Uterus (tissue), 4 donors: ENCODE measurements around the gene SFSWAP. TPM values are rescaled to one million over a fixed set of nuclear protein-coding genes. Genes with fewer than 3 reads are reported as not detected.

Experiments
- DNase-seq, 2 donors: peaks; one replicate each; pipeline ENCODE4 v3.0.0-alpha.2; 2019 to 2020
- H3K27ac ChIP-seq, 2 donors: fragments of 200-600 bp; sonication (generic); 1 replicate in 1 of 2; 2 replicates in 1 of 2; pipeline ENCODE4 v1.5.1; 2016 to 2018
- H3K27me3 ChIP-seq, 2 donors: fragments of 200-600 bp; sonication (generic); one replicate each; pipeline ENCODE4 v1.5.1; 2018 to 2019; ENCODE audit warnings: control low read depth in 1 of 2
- H3K36me3 ChIP-seq, 2 donors: fragments of 200-600 bp; sonication (generic); one replicate each; pipeline ENCODE4 v1.5.1; 2019; ENCODE audit warnings: control low read depth in 1 of 2
- H3K4me1 ChIP-seq, 2 donors: fragments of 200-600 bp; sonication (generic); one replicate each; pipeline ENCODE4 v1.5.1; 2018 to 2019; ENCODE audit warnings: control low read depth in 1 of 2
- H3K4me3 ChIP-seq, 2 donors: fragments of 200-600 bp; sonication (generic); 1 replicate in 1 of 2; 2 replicates in 1 of 2; pipeline ENCODE4 v1.5.1; 2018 to 2019; ENCODE audit warnings: mild to moderate bottlenecking in 1 of 2
- H3K9me3 ChIP-seq, 2 donors: fragments of 200-600 bp; sonication (generic); one replicate each; pipeline ENCODE4 v1.5.1; 2019; ENCODE audit warnings: control low read depth in 1 of 2
- POLR2A ChIP-seq, 2 donors: fragments of 450-650 bp; IDR thresholded peaks; one replicate each; pipeline ENCODE4 v1.6.1; 2016; ENCODE audit warnings: antibody characterized with exemption in 2 of 2, mild to moderate bottlenecking in 1 of 2, moderate library complexity in 1 of 2
- intact Hi-C: fragments of 100-400 bp; cut with DNase I; formaldehyde crosslinking; loops from one replicate; pipeline ENCODE4 v1.15.1; 2023; ENCODE audit warnings: low total_unique reads
- total RNA-seq, 4 donors: library from RNA; depleted of rRNA in 3 of 4; stranded (reverse); fragments of >200 nt in 3 of 4; gene quantifications; one replicate each; pipeline versions ENCODE4 v1.1.0 to v1.2.4, GENCODE V29; 2014 to 2023
- TF ChIP-seq, protein P1 (sequence below), 4 experiments: fragments of 200-600 bp in 2 of 4; fragments of 450-650 bp in 2 of 4; sonication (generic) in 2 of 4; IDR thresholded peaks; one replicate each; pipeline ENCODE4 v1.5.1; 2016 to 2019; ENCODE audit warnings: antibody characterized with exemption in 4 of 4, mild to moderate bottlenecking in 2 of 4, moderate library complexity in 1 of 4
- donor health status: DM: yes; HTN: yes; CAD: no.

SFSWAP gene
- total RNA-seq, 4 donors from 2014 or later: 25.3 to 78.1 (median 55.2) TPM

DNA sequence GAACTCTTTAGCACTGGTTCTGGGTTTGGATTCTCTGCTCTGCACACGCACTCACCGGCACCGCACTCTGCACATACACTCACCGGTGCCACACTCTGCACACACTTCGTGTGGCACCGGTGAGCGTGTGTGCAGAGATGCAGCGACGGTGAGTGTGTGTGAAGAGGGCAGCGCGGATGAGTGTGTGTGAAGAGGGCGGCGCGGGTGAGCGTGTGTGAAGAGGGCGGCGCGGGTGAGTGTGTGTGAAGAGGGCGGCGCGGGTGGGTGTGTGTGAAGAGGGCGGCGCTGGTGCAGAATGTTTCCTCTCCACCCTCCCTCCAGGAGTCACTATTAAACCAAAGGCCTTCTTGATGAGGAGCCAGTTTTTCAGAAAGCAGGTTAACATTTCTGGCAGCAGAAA lies 68.1 kb downstream of the SFSWAP start:
- no peaks in the 10 kb centered on the region for H3K27me3 ChIP-seq
- H3K9me3 ChIP-seq: no peaks in the 10 kb centered on the region
- no peak overlapping the region for H3K27ac ChIP-seq
- TF ChIP-seq, protein P1, sequence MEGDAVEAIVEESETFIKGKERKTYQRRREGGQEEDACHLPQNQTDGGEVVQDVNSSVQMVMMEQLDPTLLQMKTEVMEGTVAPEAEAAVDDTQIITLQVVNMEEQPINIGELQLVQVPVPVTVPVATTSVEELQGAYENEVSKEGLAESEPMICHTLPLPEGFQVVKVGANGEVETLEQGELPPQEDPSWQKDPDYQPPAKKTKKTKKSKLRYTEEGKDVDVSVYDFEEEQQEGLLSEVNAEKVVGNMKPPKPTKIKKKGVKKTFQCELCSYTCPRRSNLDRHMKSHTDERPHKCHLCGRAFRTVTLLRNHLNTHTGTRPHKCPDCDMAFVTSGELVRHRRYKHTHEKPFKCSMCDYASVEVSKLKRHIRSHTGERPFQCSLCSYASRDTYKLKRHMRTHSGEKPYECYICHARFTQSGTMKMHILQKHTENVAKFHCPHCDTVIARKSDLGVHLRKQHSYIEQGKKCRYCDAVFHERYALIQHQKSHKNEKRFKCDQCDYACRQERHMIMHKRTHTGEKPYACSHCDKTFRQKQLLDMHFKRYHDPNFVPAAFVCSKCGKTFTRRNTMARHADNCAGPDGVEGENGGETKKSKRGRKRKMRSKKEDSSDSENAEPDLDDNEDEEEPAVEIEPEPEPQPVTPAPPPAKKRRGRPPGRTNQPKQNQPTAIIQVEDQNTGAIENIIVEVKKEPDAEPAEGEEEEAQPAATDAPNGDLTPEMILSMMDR (IDR thresholded peaks at IDR 0.05): no peak
- TF ChIP-seq POLR2A (IDR thresholded peaks at IDR 0.05): no peak
- DNase-seq: no peak
- no peaks in the 10 kb centered on the region for H3K36me3 ChIP-seq
- intact Hi-C loops: no loop called here
- no peak overlapping the region for H3K4me3 ChIP-seq
- H3K4me1 ChIP-seq: no peaks in the 10 kb centered on the region

DNA sequence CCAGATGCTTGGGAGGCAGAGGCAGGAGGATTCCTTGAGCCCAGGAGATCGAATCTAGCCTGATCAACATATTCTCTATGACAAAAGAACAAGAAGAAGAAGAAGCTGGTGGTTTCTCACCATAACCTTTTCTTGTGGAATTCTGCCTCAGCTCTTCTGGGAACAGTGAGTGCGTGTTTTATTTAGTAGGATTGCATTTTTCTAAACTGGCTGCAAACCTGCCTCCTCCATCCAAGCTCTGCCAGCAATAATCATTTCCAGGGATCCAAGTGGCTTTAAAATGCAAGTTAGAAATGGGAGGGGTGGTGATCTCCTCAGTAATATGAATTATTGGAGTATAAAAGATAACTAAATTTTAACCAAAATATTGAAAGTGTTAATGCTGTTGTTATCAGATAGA lies 71.2 kb downstream of the SFSWAP start:
- H3K36me3 ChIP-seq: no peaks in the 10 kb centered on the region

DNA sequence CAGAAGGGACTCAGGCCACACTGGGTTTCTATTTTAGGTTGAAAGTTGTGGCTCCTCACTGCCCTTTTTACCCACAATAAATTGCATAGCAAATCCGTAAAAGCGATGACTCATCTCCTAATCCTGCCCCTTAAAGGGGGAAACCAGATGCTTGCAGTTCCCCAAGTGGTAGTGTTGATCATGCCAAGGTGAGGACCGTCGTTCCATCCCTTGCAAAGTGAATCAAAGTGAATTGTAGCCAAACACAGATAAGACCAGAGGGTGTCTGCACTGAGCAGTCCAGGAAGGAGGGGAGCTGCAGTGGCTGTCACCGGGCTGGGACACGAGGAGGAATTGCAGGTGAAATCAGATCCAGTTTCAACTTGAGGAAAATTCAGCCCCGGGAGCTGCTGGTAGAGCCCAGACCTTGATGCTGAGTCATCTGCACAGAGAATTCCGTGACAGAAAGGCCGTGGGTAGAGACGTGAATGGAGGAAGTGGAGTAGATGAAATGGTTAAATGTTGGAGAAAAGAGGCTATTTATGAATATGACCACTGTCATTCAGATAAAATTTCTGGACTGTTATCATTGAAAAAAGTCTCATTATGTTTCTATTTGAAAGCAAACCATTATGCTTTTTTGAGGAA lies 73.1 kb downstream of the SFSWAP start:
- Histone ChIP-seq H3K27me3 (no peaks in the 10 kb centered on the region), H3K4me3 (no peak overlapping the region), H3K9me3 (no peaks in the 10 kb centered on the region), H3K27ac (no peak overlapping the region), H3K36me3 (no peaks in the 10 kb centered on the region), H3K4me1 (no peaks in the 10 kb centered on the region)
- intact Hi-C loops: no loop called here
- no peak for DNase-seq
- TF ChIP-seq POLR2A (IDR thresholded peaks at IDR 0.05): no peak
- TF ChIP-seq, protein P1 (IDR thresholded peaks at IDR 0.05): no peak

More for the DNA sequence above, 71.2 kb downstream of the SFSWAP start:
- intact Hi-C loops: no loop called here
- H3K9me3 ChIP-seq: no peaks in the 10 kb centered on the region
- TF ChIP-seq, protein P1 (IDR thresholded peaks at IDR 0.05): no peak
- TF ChIP-seq POLR2A (IDR thresholded peaks at IDR 0.05): no peak
- DNase-seq: no peak
- no peaks in the 10 kb centered on the region for H3K27me3 ChIP-seq
- H3K4me1 ChIP-seq: no peaks in the 10 kb centered on the region
- no peak overlapping the region for H3K27ac ChIP-seq
- no peak overlapping the region for H3K4me3 ChIP-seq

DNA sequence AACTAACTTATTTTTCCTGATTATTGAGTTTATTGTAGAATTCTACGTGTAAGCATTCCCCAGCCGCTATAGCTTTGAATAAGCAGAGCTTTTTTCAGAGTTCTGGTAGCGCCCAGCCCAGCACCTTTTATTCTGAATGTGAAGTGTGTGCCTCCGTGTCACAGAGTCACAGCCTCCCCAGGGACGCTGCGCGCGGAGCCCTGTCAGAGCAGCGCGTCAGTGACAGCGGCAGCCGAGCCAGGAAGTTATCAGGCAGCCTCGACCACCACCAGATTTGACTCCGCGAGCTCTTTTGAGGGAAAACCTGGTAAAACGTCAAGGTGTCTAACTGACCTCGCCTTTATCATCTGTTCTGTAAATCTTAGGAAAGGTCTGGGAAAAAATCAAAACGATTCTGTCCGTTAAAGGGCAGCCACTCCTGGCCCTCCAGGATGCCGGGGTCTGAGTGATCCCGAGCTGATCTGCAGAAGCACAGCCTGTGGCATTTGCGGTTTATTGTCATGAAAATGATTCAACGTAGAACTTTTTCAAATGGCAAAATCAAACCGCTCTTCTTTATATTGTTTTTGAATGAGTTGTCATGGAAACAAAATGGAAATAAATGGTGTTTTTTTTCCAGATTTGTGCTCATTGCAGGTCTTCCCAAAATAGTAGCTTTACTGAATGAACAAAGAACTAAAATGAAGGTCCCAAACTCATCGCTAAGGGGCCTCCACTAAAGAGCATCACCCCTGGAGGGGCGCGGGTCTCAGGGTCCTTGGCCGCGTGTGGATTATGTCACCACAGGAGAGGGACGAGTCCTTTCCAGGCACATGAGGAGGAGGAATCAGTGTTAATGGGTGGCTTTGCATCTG lies 74.2 kb downstream of the SFSWAP start:
- TF ChIP-seq POLR2A (IDR thresholded peaks at IDR 0.05): no peak
- TF ChIP-seq, protein P1 (IDR thresholded peaks at IDR 0.05): no peak
- Histone ChIP-seq H3K36me3 (no peaks in the 10 kb centered on the region), H3K4me3 (no peak overlapping the region), H3K27me3 (no peaks in the 10 kb centered on the region), H3K4me1 (no peaks in the 10 kb centered on the region), H3K27ac (no peak overlapping the region), H3K9me3 (no peaks in the 10 kb centered on the region)
- intact Hi-C loops: no loop called here
- DNase-seq: no peak

DNA sequence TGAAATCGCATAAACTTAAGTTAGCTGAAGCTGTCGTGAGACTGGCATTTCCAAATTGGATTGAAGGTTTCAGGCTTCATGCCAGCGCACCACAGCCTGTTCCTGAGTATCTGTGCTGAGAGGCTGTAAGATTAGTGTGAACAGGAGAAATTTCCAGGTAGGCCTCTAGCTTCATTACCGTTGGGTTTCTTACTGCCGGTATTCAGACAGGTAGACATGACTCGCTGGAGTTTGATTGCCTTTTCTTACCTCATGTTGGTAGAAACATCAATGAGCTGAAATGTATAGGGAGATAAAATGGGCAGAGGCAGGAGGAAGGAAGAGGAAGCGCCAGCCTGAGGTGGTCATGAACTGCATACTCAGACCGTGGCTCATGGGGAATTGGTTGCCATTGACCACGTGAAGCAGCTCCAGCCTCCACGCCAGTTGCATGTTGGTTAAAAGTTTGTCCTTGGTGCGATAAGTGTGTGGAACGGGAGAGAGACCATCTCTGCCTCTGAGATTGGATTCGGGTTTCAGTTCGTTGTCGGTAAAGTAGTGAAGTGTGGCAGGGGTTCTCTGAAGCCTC lies 75.0 kb downstream of the SFSWAP start:
- Histone ChIP-seq H3K27ac (no peak overlapping the region), H3K27me3 (no peaks in the 10 kb centered on the region), H3K9me3 (no peaks in the 10 kb centered on the region), H3K4me3 (no peak overlapping the region), H3K36me3 (no peaks in the 10 kb centered on the region), H3K4me1 (no peaks in the 10 kb centered on the region)
- intact Hi-C loops: no loop called here
- no peak for DNase-seq
- TF ChIP-seq, protein P1 (IDR thresholded peaks at IDR 0.05): no peak
- TF ChIP-seq POLR2A (IDR thresholded peaks at IDR 0.05): no peak
